ENCODE results near the gene XCL1. TPM values are rescaled to one million over a fixed set of nuclear protein-coding genes. Genes with fewer than 3 reads are reported as not detected.

The XCL1 gene
- total and polyA plus RNA-seq, 10 of the 15 experiments (the other 5 are each of a cell fraction or from before 2014, with no cell fraction given), result 0.68 to 1,222 (median 12.2) TPM

DNA sequence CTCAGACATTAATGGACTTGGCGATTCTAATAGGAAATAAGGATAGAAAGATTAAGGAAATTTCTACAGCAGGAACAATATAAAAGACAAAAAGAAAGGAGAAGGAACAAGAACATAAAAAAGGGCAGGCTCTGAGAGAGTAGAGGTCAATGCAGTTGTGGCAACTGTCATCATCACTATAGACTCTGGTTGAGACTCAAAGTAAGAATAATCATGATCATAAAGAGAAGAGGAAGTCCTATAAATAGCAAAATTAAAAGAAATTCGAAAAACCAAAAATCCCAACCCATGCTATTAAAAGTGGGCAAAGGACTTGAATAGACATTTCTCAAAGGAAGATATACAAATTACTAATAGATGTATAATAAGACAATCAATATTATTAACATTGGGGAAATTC is 14.4 kb upstream of the XCL1 start:
- no TSS peak for BruUV-seq (replicated peaks)
- Histone ChIP-seq H3K9me3 (replicated peaks; ENCODE audit: control insufficient read depth, insufficient read depth, low read length) (no peaks in the 10 kb centered on the region), H3K27me3 (replicated peaks in 1 of 2; ENCODE audit: control insufficient read depth in 2 of 2, insufficient read depth in 2 of 2, low read length in 1 of 2) (no peaks in the 10 kb centered on the region), H2AFZ (ENCODE audit: control insufficient read depth, low read depth, low read length) (no peak overlapping the region), H3K79me2 (ENCODE audit: control insufficient read depth, insufficient read depth, low read length) (no peaks in the 10 kb centered on the region), H3K9ac (ENCODE audit: control insufficient read depth, insufficient read depth, low read length) (no peak overlapping the region), H4K20me1 (ENCODE audit: control insufficient read depth, insufficient read depth) (no peaks in the 10 kb centered on the region), H3K4me3 (no peak overlapping the region), H3K36me3 (ENCODE audit: control insufficient read depth in 2 of 2, insufficient read depth in 2 of 2, low read length in 1 of 2) (no peaks in the 10 kb centered on the region), H3K4me1 (ENCODE audit: control insufficient read depth, insufficient read depth, low read length) (no peaks in the 10 kb centered on the region), H3K27ac (ENCODE audit: control insufficient read depth, insufficient read depth) (no peak overlapping the region), H3K4me2 (ENCODE audit: control insufficient read depth, insufficient read depth) (no peak overlapping the region)
- ATAC-seq, result peak; percentile 64
- CTCF ChIA-PET, result no interaction called here
- intact Hi-C loops (cut with micrococcal nuclease; ENCODE audit: unreplicated experiment) (no loop called here), in situ Hi-C loops (cut with MboI) (no loop called here)
- SMC1A ChIA-PET (ENCODE audit: uncharacterized antibody, unreplicated experiment), result interaction anchor here (1.4 to 6.0 kb wide), 2 partner anchors 7 to 28 kb away, joined by 4 to 46 read pairs; no protein-coding TSS in a partner anchor
- RAD21 ChIA-PET (ENCODE audit: unreplicated experiment), result interaction anchor here (1.1 kb wide), 1 partner anchor 9 kb away, joined by 5 read pairs; no protein-coding TSS in a partner anchor
- no peak for FAIRE-seq
- no peak for DNase-seq (ENCODE audit: low read depth, low spot score)
- 19% methylated on average over 2 of the region's 2 CpGs for WGBS (ENCODE audit: insufficient coverage, insufficient replicate concordance, low lambda C conversion rate, missing lambda C conversion rate)
- POLR2A ChIA-PET, result no interaction called here
- TF ChIP-seq CREM (IDR thresholded peaks at IDR 0.05; ENCODE audit: low read depth) (no peak), BHLHE40 (IDR thresholded peaks at IDR 0.05; ENCODE audit: borderline replicate concordance in 1 of 2, low read depth in 2 of 2, low read length in 1 of 2) (no peak), KLF5 (IDR thresholded peaks at IDR 0.05; ENCODE audit: partially characterized antibody) (no peak), GABPA (IDR thresholded peaks at IDR 0.05; ENCODE audit: low read depth) (no peak), MEF2A (IDR thresholded peaks at IDR 0.05; ENCODE audit: insufficient read depth, low read depth, low read length) (0 out of 2 replicates have a peak, but pooled peaks have one; percentile 28), CBFB (IDR thresholded peaks at IDR 0.05; ENCODE audit: low read depth) (no peak), SRF (IDR thresholded peaks at IDR 0.05; ENCODE audit: low read depth in 2 of 2, low read length in 2 of 2) (no peak), EP300 (IDR thresholded peaks at IDR 0.05; ENCODE audit: borderline replicate concordance in 1 of 2, control insufficient read depth in 1 of 2, low read depth in 2 of 2, low read length in 2 of 2) (no peak), NR2C2 (IDR thresholded peaks at IDR 0.05; ENCODE audit: borderline replicate concordance, control insufficient read depth, insufficient read length, low read depth) (no peak), SP1 (IDR thresholded peaks at IDR 0.05; ENCODE audit: low read depth, low read length) (no peak), EZH2 (IDR thresholded peaks at IDR 0.05; ENCODE audit: borderline replicate concordance, control insufficient read depth, low read depth, low read length) (no peak), IKZF1 (conservative IDR thresholded peaks at IDR 0.05) (peak; percentile 32), JUNB (IDR thresholded peaks at IDR 0.05) (no peak), NBN (IDR thresholded peaks at IDR 0.05) (no peak), HDGF (IDR thresholded peaks at IDR 0.05) (no peak), ZNF274 (IDR thresholded peaks at IDR 0.05; ENCODE audit: insufficient read depth, insufficient read length) (no peak), MTA3 (IDR thresholded peaks at IDR 0.05; ENCODE audit: borderline replicate concordance, low read length) (no peak), LARP7 (IDR thresholded peaks at IDR 0.05) (no peak), MEF2B (IDR thresholded peaks at IDR 0.05; ENCODE audit: partially characterized antibody, poor library complexity, severe bottlenecking) (peak; percentile 63)
- TF ChIP-seq, protein P1, sequence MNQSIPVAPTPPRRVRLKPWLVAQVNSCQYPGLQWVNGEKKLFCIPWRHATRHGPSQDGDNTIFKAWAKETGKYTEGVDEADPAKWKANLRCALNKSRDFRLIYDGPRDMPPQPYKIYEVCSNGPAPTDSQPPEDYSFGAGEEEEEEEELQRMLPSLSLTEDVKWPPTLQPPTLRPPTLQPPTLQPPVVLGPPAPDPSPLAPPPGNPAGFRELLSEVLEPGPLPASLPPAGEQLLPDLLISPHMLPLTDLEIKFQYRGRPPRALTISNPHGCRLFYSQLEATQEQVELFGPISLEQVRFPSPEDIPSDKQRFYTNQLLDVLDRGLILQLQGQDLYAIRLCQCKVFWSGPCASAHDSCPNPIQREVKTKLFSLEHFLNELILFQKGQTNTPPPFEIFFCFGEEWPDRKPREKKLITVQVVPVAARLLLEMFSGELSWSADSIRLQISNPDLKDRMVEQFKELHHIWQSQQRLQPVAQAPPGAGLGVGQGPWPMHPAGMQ (IDR thresholded peaks at IDR 0.05; ENCODE audit: borderline replicate concordance), result no peak
- TF ChIP-seq, protein P2, sequence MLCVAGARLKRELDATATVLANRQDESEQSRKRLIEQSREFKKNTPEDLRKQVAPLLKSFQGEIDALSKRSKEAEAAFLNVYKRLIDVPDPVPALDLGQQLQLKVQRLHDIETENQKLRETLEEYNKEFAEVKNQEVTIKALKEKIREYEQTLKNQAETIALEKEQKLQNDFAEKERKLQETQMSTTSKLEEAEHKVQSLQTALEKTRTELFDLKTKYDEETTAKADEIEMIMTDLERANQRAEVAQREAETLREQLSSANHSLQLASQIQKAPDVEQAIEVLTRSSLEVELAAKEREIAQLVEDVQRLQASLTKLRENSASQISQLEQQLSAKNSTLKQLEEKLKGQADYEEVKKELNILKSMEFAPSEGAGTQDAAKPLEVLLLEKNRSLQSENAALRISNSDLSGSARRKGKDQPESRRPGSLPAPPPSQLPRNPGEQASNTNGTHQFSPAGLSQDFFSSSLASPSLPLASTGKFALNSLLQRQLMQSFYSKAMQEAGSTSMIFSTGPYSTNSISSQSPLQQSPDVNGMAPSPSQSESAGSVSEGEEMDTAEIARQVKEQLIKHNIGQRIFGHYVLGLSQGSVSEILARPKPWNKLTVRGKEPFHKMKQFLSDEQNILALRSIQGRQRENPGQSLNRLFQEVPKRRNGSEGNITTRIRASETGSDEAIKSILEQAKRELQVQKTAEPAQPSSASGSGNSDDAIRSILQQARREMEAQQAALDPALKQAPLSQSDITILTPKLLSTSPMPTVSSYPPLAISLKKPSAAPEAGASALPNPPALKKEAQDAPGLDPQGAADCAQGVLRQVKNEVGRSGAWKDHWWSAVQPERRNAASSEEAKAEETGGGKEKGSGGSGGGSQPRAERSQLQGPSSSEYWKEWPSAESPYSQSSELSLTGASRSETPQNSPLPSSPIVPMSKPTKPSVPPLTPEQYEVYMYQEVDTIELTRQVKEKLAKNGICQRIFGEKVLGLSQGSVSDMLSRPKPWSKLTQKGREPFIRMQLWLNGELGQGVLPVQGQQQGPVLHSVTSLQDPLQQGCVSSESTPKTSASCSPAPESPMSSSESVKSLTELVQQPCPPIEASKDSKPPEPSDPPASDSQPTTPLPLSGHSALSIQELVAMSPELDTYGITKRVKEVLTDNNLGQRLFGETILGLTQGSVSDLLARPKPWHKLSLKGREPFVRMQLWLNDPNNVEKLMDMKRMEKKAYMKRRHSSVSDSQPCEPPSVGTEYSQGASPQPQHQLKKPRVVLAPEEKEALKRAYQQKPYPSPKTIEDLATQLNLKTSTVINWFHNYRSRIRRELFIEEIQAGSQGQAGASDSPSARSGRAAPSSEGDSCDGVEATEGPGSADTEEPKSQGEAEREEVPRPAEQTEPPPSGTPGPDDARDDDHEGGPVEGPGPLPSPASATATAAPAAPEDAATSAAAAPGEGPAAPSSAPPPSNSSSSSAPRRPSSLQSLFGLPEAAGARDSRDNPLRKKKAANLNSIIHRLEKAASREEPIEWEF (IDR thresholded peaks at IDR 0.05; ENCODE audit: insufficient replicate concordance, low read depth, low read length), result no peak
